H1 (cell line): Measurements from ENCODE around the gene TAF1D. TPM values are rescaled to one million over a fixed set of nuclear protein-coding genes. Genes with fewer than 3 reads are reported as not detected.

Experiments
- CTCF ChIA-PET: fragments of 300-600 bp; sonication (Branson Sonifier 250); formaldehyde crosslinking; loops from one replicate; lab custom pipeline; 2021; ENCODE audit not compliant: partially characterized antibody; lab: Charles Lee
- POLR2A ChIA-PET: fragments of 300-600 bp; sonication (Branson Sonifier 250); formaldehyde crosslinking; loops from one replicate; lab custom pipeline; 2021; ENCODE audit warnings: inconsistent platforms; ENCODE audit not compliant: partially characterized antibody; lab: Charles Lee
- DNase-seq, 2 experiments: peaks; one replicate each; pipeline versions ENCODE4 v3.0.0 to v3.0.0-alpha.2; 2010 to 2022; ENCODE audit warnings: low spot score in 2 of 2, low read depth in 1 of 2, mixed read lengths in 1 of 2
- FAIRE-seq: peaks from 2 replicates; lab custom pipeline; 2011; peaks lifted over from hg19 to GRCh38; lab: Jason Lieb, UNC
- H2AFZ ChIP-seq: 2 replicates; pipeline ENCODE4 v1.8.1; 2012; ENCODE audit warnings: low read length, inconsistent platforms
- H2AK5ac ChIP-seq: 2 replicates; pipeline ENCODE4 v1.6.1; 2013; ENCODE audit warnings: low read depth, low read length
- H2BK120ac ChIP-seq: replicated peaks from 2 replicates; pipeline ENCODE3; 2013; ENCODE audit warnings: low read depth, low read length, inconsistent platforms
- H2BK12ac ChIP-seq: 2 replicates; pipeline ENCODE4 v1.6.1; 2013; ENCODE audit warnings: low read depth, low read length
- H2BK15ac ChIP-seq: 2 replicates; pipeline ENCODE4 v1.6.1; 2013; ENCODE audit warnings: low read length
- H2BK20ac ChIP-seq: 2 replicates; pipeline ENCODE4 v1.6.1; 2013; ENCODE audit warnings: low read length
- H2BK5ac ChIP-seq: 2 replicates; pipeline ENCODE4 v1.6.1; 2013; ENCODE audit warnings: low read depth, low read length
- H3K14ac ChIP-seq: 2 replicates; pipeline ENCODE4 v1.6.1; 2013; ENCODE audit warnings: inconsistent platforms; ENCODE audit not compliant: insufficient read length
- H3K18ac ChIP-seq: 2 replicates; pipeline ENCODE4 v1.6.1; 2013; ENCODE audit warnings: low read length; ENCODE audit errors: extremely low read depth
- H3K23ac ChIP-seq: 2 replicates; pipeline ENCODE4 v1.6.1; 2013; ENCODE audit warnings: inconsistent platforms; ENCODE audit not compliant: insufficient read length
- H3K23me2 ChIP-seq: 2 replicates; pipeline ENCODE4 v1.6.1; 2013; ENCODE audit warnings: low read depth, low read length
- H3K27ac ChIP-seq: 2 replicates; pipeline ENCODE4 v1.6.1; 2011; ENCODE audit warnings: low read depth, low read length, inconsistent platforms
- H3K27me3 ChIP-seq, 4 experiments: replicated peaks in 1 of 4; 1 replicate in 1 of 4; 2 replicates in 3 of 4; pipeline versions ENCODE4 v1.6.1 to v1.8.1; 2011 to 2013; ENCODE audit warnings: low read length in 3 of 4, mild to moderate bottlenecking in 3 of 4, inconsistent platforms in 2 of 4, mixed read lengths in 2 of 4, moderate library complexity in 1 of 4; ENCODE audit not compliant: control insufficient read depth in 3 of 4, insufficient read depth in 3 of 4; ENCODE audit errors: extremely low read depth in 1 of 4
- H3K36me3 ChIP-seq, 4 experiments: 2 replicates each; pipeline versions ENCODE4 v1.6.1 to v1.8.1; 2011 to 2013; ENCODE audit warnings: mild to moderate bottlenecking in 4 of 4, low read length in 3 of 4, moderate library complexity in 2 of 4, control low read depth in 1 of 4, inconsistent platforms in 1 of 4; ENCODE audit not compliant: insufficient read depth in 4 of 4, control insufficient read depth in 2 of 4
- H3K4ac ChIP-seq: replicated peaks from 2 replicates; pipeline ENCODE3; 2013; ENCODE audit warnings: low read length, low read depth, mixed read lengths, inconsistent platforms; ENCODE audit not compliant: insufficient read length
- H3K4me1 ChIP-seq, 4 experiments: replicated peaks in 1 of 4; 1 replicate in 1 of 4; 2 replicates in 3 of 4; pipeline versions ENCODE4 v1.6.1 to v1.8.1; 2011 to 2013; ENCODE audit warnings: low read length in 3 of 4, inconsistent platforms in 2 of 4, mixed read lengths in 1 of 4; ENCODE audit not compliant: insufficient read depth in 4 of 4, control insufficient read depth in 3 of 4
- H3K4me2 ChIP-seq, 2 experiments: 2 replicates each; pipeline versions ENCODE4 v1.6.1 to v1.8.1; 2011 to 2013; ENCODE audit warnings: low read depth in 2 of 2, low read length in 2 of 2, control low read depth in 1 of 2, inconsistent platforms in 1 of 2, mild to moderate bottlenecking in 1 of 2; ENCODE audit not compliant: insufficient read depth in 1 of 2
- H3K4me3 ChIP-seq, 4 experiments: fragments of 200-600, 300-600 bp in 1 of 4; sonication (generic), shearing (Covaris generic), sonication (Bioruptor Twin) in 1 of 4; 2 replicates each; pipeline versions ENCODE4 v1.5.1 to v1.8.1; 2011 to 2016; ENCODE audit warnings: low read length in 4 of 4, low read depth in 3 of 4, control low read depth in 2 of 4, inconsistent platforms in 2 of 4, mild to moderate bottlenecking in 2 of 4, mixed read lengths in 1 of 4, moderate library complexity in 1 of 4; ENCODE audit not compliant: insufficient read depth in 2 of 4; ENCODE audit errors: extremely low read depth in 1 of 4
- H3K56ac ChIP-seq: replicated peaks from 2 replicates; pipeline ENCODE3; 2013; ENCODE audit warnings: low read depth, mild to moderate bottlenecking, mixed read lengths, low read length, inconsistent platforms; ENCODE audit not compliant: insufficient read length
- H3K79me1 ChIP-seq: 2 replicates; pipeline ENCODE4 v1.6.1; 2013; ENCODE audit warnings: low read depth, low read length, control low read depth
- H3K79me2 ChIP-seq, 2 experiments: 2 replicates each; pipeline versions ENCODE4 v1.6.1 to v1.8.1; 2012 to 2013; ENCODE audit warnings: low read length in 2 of 2, mild to moderate bottlenecking in 2 of 2, inconsistent platforms in 1 of 2; ENCODE audit not compliant: insufficient read depth in 2 of 2, control insufficient read depth in 1 of 2
- H3K9ac ChIP-seq, 4 experiments: replicated peaks in 1 of 4; 1 replicate in 1 of 4; 2 replicates in 3 of 4; pipeline versions ENCODE4 v1.6.1 to v1.8.1; 2011 to 2013; ENCODE audit warnings: low read depth in 3 of 4, low read length in 3 of 4, control low read depth in 2 of 4, mild to moderate bottlenecking in 2 of 4, moderate library complexity in 2 of 4, inconsistent platforms in 1 of 4; ENCODE audit errors: extremely low read depth in 1 of 4
- H3K9me3 ChIP-seq, 2 experiments: 2 replicates each; pipeline versions ENCODE4 v1.6.1 to v1.8.1; 2012 to 2013; ENCODE audit warnings: mild to moderate bottlenecking in 2 of 2, moderate library complexity in 2 of 2, control low read depth in 1 of 2, inconsistent platforms in 1 of 2, low read depth in 1 of 2, low read length in 1 of 2, mixed read lengths in 1 of 2; ENCODE audit not compliant: insufficient read depth in 2 of 2
- H4K20me1 ChIP-seq, 2 experiments: replicated peaks in 1 of 2; 2 replicates each; pipeline versions ENCODE3 to v1.8.1; 2011 to 2013; ENCODE audit warnings: inconsistent platforms in 2 of 2, low read length in 2 of 2, mild to moderate bottlenecking in 1 of 2; ENCODE audit not compliant: insufficient read depth in 2 of 2, control insufficient read depth in 1 of 2
- H4K5ac ChIP-seq: 2 replicates; pipeline ENCODE4 v1.6.1; 2013; ENCODE audit warnings: low read length, low read depth, mixed read lengths, inconsistent platforms; ENCODE audit not compliant: insufficient read length
- H4K8ac ChIP-seq: 2 replicates; pipeline ENCODE4 v1.8.0; 2013; ENCODE audit warnings: mild to moderate bottlenecking, moderate library complexity, low read length, inconsistent platforms; ENCODE audit not compliant: insufficient read depth; ENCODE audit errors: extremely low read depth
- H4K91ac ChIP-seq: replicated peaks from 2 replicates; pipeline ENCODE3; 2013; ENCODE audit warnings: low read length, mixed read lengths, inconsistent platforms; ENCODE audit not compliant: insufficient read length
- EP300 ChIP-seq, 2 experiments: IDR thresholded peaks; 1 replicate in 1 of 2; 2 replicates in 1 of 2; pipeline ENCODE4 v1.6.1; 2011 to 2012; ENCODE audit warnings: low read depth in 2 of 2, low read length in 2 of 2, mild to moderate bottlenecking in 2 of 2, borderline replicate concordance in 1 of 2, inconsistent platforms in 1 of 2, moderate library complexity in 1 of 2
- GTF2F1 ChIP-seq: IDR thresholded peaks from 2 replicates; pipeline ENCODE4 v1.6.1; 2012; ENCODE audit warnings: low read depth, low read length, improper control_type of control experiment, borderline replicate concordance
- POLR2A ChIP-seq, 2 experiments: IDR thresholded peaks; 1 replicate in 1 of 2; 2 replicates in 1 of 2; pipeline ENCODE4 v1.6.1; 2011; ENCODE audit warnings: low read depth in 2 of 2, low read length in 2 of 2, mild to moderate bottlenecking in 2 of 2; ENCODE audit errors: control extremely low read depth in 1 of 2
- WGBS, 2 experiments: shearing (Covaris generic) in 1 of 2; methylation state at CpG; one replicate each; pipeline versions ENCODE4 v1.1.6 to v1.1.7; 2013 to 2015; ENCODE audit warnings: low lambda C conversion rate in 2 of 2, mixed read lengths in 2 of 2, inconsistent platforms in 1 of 2, low coverage in 1 of 2, missing lambda C conversion rate in 1 of 2; ENCODE audit not compliant: insufficient replicate concordance in 2 of 2, insufficient coverage in 1 of 2, insufficient read length in 1 of 2; ENCODE audit errors: extremely low coverage in 1 of 2, missing lambda C conversion rate in 1 of 2; 5-methylcytosine and 5-hydroxymethylcytosine counted together
- polyA plus RNA-seq, 7 experiments: library from polyadenylated mRNA; depleted of rRNA in 3 of 7; stranded (reverse) in 5 of 7; unstranded in 2 of 7; fragments of >200 nt in 5 of 7; fragments of 200-250 nt in 2 of 7; gene quantifications; 1 replicate in 5 of 7; 2 replicates in 1 of 7; 4 replicates in 1 of 7; pipeline versions ENCODE4 v1.2.1 to v1.2.3, GENCODE V29; 2011 to 2013; ENCODE audit warnings: missing spikeins in 2 of 7, mixed read lengths in 2 of 7
- total RNA-seq: library from RNA; stranded (reverse); fragmentation: NEBNext Ultra II Directional; extraction: Animal tissue kit (Norgen Biotek cat#: 25700); gene quantifications from 2 replicates; pipeline ENCODE4 v1.2.1, GENCODE V29; 2021
- TF ChIP-seq, protein P1 (sequence below): IDR thresholded peaks from 2 replicates; pipeline ENCODE4 v1.6.1; 2012; ENCODE audit warnings: low read length, inconsistent platforms

The TAF1D gene
- total and polyA plus RNA-seq, 2 of the 8 experiments (the other 6 are each of a cell fraction or from before 2014, with no cell fraction given) = 64.7 to 212 TPM

DNA sequence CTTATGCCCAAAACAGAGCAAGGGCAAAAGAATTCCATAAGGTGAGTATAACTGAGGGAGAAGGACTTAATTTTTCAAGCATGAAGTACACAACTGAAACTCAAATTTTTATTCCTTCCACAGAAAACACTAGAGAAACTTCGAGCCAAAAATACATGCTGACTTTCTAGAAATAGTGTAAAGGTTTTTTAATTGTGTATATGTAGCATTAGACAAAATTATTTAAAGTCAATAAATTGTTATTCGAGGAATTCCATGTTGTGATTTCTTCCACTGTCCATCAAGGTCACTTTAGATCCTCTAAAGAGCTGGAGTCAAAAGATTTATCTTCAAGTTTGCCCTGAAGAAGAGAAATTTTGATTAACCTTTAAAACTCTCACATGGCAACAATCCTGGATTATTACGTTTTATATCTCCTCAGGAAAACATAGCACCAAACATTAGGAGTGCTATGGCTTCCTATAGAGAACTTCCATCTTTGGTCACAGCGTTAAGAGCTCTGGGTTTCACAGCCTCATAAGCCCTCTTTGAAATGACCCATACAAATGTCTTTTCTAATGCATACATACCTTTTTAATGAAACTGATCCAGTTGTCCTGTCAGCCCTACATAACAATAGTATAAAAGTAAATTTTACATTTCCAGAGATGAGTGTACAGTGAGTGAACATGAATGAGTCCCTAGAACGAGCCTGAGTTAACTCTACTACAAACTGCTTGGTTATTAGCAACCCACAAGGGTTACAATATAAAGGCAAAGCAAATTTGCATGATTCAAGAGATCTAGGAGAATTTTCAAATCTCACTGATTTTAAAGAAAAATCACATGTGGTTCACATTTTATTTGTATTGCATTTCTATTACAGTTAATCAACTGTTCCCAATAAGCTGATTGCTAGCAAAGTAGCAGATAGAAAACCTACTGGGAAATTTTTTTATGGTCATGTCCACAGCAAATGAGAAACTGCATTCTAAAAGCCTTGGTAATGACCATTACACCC lies 10.9 kb downstream of the TAF1D start:
- Histone ChIP-seq H3K4me2 (no peak overlapping the region), H3K9ac (no peak overlapping the region), H3K56ac (no peak overlapping the region), H4K20me1 (peaks cover 11 to 14% of the 10 kb centered on the region in 2 experiments), H3K4ac (no peak overlapping the region), H3K27ac (no peak overlapping the region), H3K36me3 (peaks cover 35 to 95% (median 67%) of the 10 kb centered on the region in 4 experiments), H3K14ac (no peak overlapping the region), H4K8ac (no peak overlapping the region), H2BK120ac (no peak overlapping the region), H2AK5ac (no peak overlapping the region), H3K23me2 (no peaks in the 10 kb centered on the region), H4K5ac (no peak overlapping the region), H3K4me1 (no peaks in the 10 kb centered on the region), H2BK5ac (no peak overlapping the region), H3K79me1 (no peaks in the 10 kb centered on the region), H3K79me2 (peaks cover 0 to 10% of the 10 kb centered on the region in 2 experiments; a peak in 1 of 4 replicates), H2AFZ (no peak overlapping the region), H3K4me3 (no peak overlapping the region), H4K91ac (no peak overlapping the region), H2BK15ac (no peak overlapping the region), H3K18ac (no peak overlapping the region), H3K23ac (no peak overlapping the region), H3K9me3 (no peaks in the 10 kb centered on the region), H2BK20ac (no peak overlapping the region), H3K27me3 (no peaks in the 10 kb centered on the region)
- FAIRE-seq = no peak
- DNase-seq = no peak
- POLR2A ChIA-PET = interaction anchor here (1.3 to 21.2 kb wide), 9 partner anchors 6 to 67 kb away, joined by 3 to 495 read pairs (median 5); partner anchors contain the start of genes C11orf54, MED17 and TAF1D
- CTCF ChIA-PET = interaction anchor here (0.7 to 1.4 kb wide), 5 partner anchors 10 to 755 kb away, joined by 3 to 5 read pairs (median 4); no protein-coding TSS in a partner anchor
- WGBS, 2 experiments = 87% methylated on average over 5 of the region's 5 CpGs; no CpG with 5 or more reads in 1 of the 2 experiments
- TF ChIP-seq GTF2F1 (no peak), POLR2A (IDR thresholded peaks at IDR 0.05; ENCODE audit: control extremely low read depth in 1 of 2, low read depth in 2 of 2, low read length in 2 of 2) (peak in 1 of 2 experiments; percentile 63; a peak in 1 of 3 replicates), EP300 (IDR thresholded peaks at IDR 0.05; ENCODE audit: borderline replicate concordance in 1 of 2, low read depth in 2 of 2, low read length in 2 of 2) (no peak)
- TF ChIP-seq, protein P1, sequence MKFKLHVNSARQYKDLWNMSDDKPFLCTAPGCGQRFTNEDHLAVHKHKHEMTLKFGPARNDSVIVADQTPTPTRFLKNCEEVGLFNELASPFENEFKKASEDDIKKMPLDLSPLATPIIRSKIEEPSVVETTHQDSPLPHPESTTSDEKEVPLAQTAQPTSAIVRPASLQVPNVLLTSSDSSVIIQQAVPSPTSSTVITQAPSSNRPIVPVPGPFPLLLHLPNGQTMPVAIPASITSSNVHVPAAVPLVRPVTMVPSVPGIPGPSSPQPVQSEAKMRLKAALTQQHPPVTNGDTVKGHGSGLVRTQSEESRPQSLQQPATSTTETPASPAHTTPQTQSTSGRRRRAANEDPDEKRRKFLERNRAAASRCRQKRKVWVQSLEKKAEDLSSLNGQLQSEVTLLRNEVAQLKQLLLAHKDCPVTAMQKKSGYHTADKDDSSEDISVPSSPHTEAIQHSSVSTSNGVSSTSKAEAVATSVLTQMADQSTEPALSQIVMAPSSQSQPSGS = peak; percentile 17; the same call in 1 of the 2 replicates
- TF ChIP-seq, all 59 proteins: peak for 2
- H2BK12ac ChIP-seq = no peak overlapping the region
